ENCODE results near the gene CLTC.
"Not testable (repeated sequence)": the region's sequence is repeated elsewhere in the genome, so short reads cannot be mapped to it uniquely, and the experiment has no call there.

The CLTC gene

GRCh38 chr17:59619298-59620063 is at the start of gene CLTC:
Gene CLTC, plus strand, starts transcription at chr17:59619895. Its CDS starts 237 bp downstream, at chr17:59620132.
- TF ChIP-seq ZNF384 (IDR thresholded peaks at IDR 0.05) (peak; percentile 99), LEF1 (IDR thresholded peaks at IDR 0.05; ENCODE audit: borderline replicate concordance) (no peak; the same call in 1 of the 2 replicates), NFRKB (IDR thresholded peaks at IDR 0.05) (peak; percentile 84), FOXK2 (IDR thresholded peaks at IDR 0.05) (no peak), CTBP1 (IDR thresholded peaks at IDR 0.05; ENCODE audit: borderline replicate concordance) (peak; percentile 62; the same call in 1 of the 2 replicates), PKNOX1 (IDR thresholded peaks at IDR 0.05) (0 out of 2 replicates have a peak, but pooled peaks have one; percentile 5), SP1 (IDR thresholded peaks at IDR 0.05) (no peak), ELF4 (IDR thresholded peaks at IDR 0.05) (peak; percentile 88), FOXA1 (IDR thresholded peaks at IDR 0.05) (no peak), FOXM1 (IDR thresholded peaks at IDR 0.05; ENCODE audit: borderline replicate concordance) (peak; percentile 33; the same call in 1 of the 2 replicates), L3MBTL2 (conservative IDR thresholded peaks at IDR 0.05) (peak; percentile 75), TARDBP (IDR thresholded peaks at IDR 0.05) (peak; percentile 57; the same call in 1 of the 2 replicates)
- CTCF ChIA-PET: interaction anchor here (0.6 kb wide), 1 partner anchor 765 kb away, joined by 3 read pairs; no protein-coding TSS in a partner anchor
- peak; percentile 83 for DNase-seq (ENCODE audit: extremely low spot score)
- POLR2A ChIA-PET: interaction anchor here (0.5 to 3.8 kb wide), 33 partner anchors 8 to 399 kb away, joined by 3 to 22 read pairs (median 5); partner anchors contain the start of genes DHX40, GDPD1, PTRH2 and VMP1

GRCh38 chr17:59572301-59572924 is 47.3 kb upstream of the CLTC start:
- TF ChIP-seq CTBP1 (IDR thresholded peaks at IDR 0.05; ENCODE audit: borderline replicate concordance) (no peak), FOXK2 (IDR thresholded peaks at IDR 0.05) (no peak), L3MBTL2 (conservative IDR thresholded peaks at IDR 0.05) (no peak), BHLHE40 (IDR thresholded peaks at IDR 0.05; ENCODE audit: borderline replicate concordance) (no peak), FOXM1 (IDR thresholded peaks at IDR 0.05; ENCODE audit: borderline replicate concordance) (no peak), ELF4 (IDR thresholded peaks at IDR 0.05) (no peak), SP1 (IDR thresholded peaks at IDR 0.05) (no peak), ZNF384 (IDR thresholded peaks at IDR 0.05) (no peak), ARNT (IDR thresholded peaks at IDR 0.05) (no peak), FOXA1 (IDR thresholded peaks at IDR 0.05) (no peak), PKNOX1 (IDR thresholded peaks at IDR 0.05) (no peak)
- DNase-seq (ENCODE audit: extremely low spot score): no peak
- CTCF ChIA-PET: no interaction called here
- POLR2A ChIA-PET: no interaction called here

GRCh38 chr17:59584168-59584567 is 35.5 kb upstream of the CLTC start:
- POLR2A ChIA-PET; CTCF ChIA-PET; DNase-seq (ENCODE audit: extremely low spot score): not testable (repeated sequence)

- DNase-seq (ENCODE audit: extremely low spot score): no peak
- TF ChIP-seq ELF4 (IDR thresholded peaks at IDR 0.05) (no peak), ARNT (IDR thresholded peaks at IDR 0.05) (no peak), PKNOX1 (IDR thresholded peaks at IDR 0.05) (no peak), SUZ12 (IDR thresholded peaks at IDR 0.05) (no peak), HDGF (IDR thresholded peaks at IDR 0.05; ENCODE audit: borderline replicate concordance) (no peak), LEF1 (IDR thresholded peaks at IDR 0.05; ENCODE audit: borderline replicate concordance) (no peak)
- CTCF ChIA-PET: no interaction called here
- POLR2A ChIA-PET: no interaction called here
Observed at GRCh38 chr17:59600169-59600568, 19.5 kb upstream of the CLTC start.

GRCh38 chr17:59601130-59601529 is 18.6 kb upstream of the CLTC start:
- ChIA-PET CTCF (no interaction called here), POLR2A (no interaction called here)
- no peak for DNase-seq (ENCODE audit: extremely low spot score)
- TF ChIP-seq FOXA1 (IDR thresholded peaks at IDR 0.05) (no peak), HDGF (IDR thresholded peaks at IDR 0.05; ENCODE audit: borderline replicate concordance) (no peak), BHLHE40 (IDR thresholded peaks at IDR 0.05; ENCODE audit: borderline replicate concordance) (no peak), ARNT (IDR thresholded peaks at IDR 0.05) (no peak), CTBP1 (IDR thresholded peaks at IDR 0.05; ENCODE audit: borderline replicate concordance) (no peak), FOXK2 (IDR thresholded peaks at IDR 0.05) (no peak), ZNF384 (IDR thresholded peaks at IDR 0.05) (no peak), SUZ12 (IDR thresholded peaks at IDR 0.05) (no peak), SP1 (IDR thresholded peaks at IDR 0.05) (no peak), TARDBP (IDR thresholded peaks at IDR 0.05) (no peak), NFRKB (IDR thresholded peaks at IDR 0.05) (no peak), ELF4 (IDR thresholded peaks at IDR 0.05) (no peak), PKNOX1 (IDR thresholded peaks at IDR 0.05) (no peak), L3MBTL2 (conservative IDR thresholded peaks at IDR 0.05) (no peak), LEF1 (IDR thresholded peaks at IDR 0.05; ENCODE audit: borderline replicate concordance) (no peak), FOXM1 (IDR thresholded peaks at IDR 0.05; ENCODE audit: borderline replicate concordance) (no peak)
